ENCODE data around the gene SLC45A3.
"Not testable (repeated sequence)": the region's sequence is repeated elsewhere in the genome, so short reads cannot be mapped to it uniquely, and the experiment has no call there.

The SLC45A3 gene

DNA sequence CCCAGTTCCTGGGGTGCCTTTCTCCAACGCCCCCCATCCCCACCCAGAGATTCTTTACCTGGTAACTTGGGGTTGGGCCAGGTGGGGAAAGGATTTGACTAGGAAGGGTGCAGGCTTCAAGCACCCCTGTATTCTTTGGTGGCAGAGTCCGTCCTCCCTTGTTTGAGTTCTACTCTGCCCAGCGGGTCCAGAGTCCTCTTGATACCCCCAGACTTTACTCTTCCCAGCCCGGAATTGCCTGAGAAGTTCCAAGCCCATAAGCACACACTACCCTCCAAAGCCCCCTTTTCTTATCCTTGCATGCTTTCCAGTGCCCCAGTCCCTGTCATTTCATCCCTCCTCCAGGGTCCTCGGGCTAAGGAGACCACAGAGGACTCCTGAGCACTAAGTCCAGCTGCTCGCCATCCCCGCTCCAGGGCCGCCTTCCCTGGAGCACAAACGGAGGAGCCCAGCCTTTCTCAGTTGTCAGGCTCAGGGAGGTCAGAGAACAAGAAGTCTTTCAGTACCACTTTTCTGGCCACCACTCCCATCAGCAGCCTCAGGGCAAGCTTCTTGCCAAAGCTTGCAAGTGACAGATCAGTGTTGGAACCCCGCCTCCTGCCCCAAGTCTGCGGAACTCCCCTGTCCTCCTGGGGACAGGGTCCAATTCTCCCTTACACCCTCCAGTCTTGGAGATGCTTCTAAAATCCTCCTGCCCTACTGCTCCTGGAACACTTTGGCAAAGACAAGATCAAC, 12.2 kb downstream of the SLC45A3 start:
- no peak for DNase-seq (ENCODE audit: low read depth)

DNA sequence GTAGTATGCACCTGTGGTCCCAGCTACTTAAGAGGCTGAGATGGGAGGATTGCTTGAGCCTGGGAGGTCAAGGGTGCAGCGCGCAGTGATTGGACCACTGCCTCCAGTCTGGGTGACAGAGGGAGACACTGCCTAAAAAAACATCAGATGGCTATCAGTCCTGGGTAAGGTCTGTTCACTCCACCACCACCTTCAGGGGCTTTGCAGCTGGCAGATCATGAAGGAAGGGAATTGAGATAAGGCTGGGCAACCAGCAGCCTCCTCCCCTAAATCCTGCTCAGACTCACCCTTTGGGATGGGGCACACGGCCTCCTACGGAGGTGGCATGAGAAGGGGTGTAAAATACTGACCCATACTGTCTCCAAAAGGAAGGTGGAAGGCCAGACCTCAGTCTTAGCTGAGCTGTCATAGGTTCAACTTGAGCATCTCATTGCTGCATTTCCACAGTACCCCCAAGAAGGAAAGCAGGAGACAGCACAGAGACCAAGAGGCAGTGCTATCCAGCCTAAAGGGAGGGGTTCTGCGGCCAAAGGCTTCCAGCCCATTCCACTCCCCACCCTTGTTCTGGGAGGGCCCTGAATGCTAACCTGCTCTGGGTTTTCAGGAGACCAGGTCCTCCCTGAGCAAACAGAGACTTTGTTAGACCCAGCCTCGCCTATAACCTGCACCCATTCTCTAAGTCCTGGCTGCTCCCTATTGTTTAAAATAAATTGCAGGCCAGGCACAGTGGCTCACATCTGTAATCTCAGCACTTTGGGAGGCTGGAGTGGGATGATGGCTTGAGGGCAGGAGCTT, 13.7 kb downstream of the SLC45A3 start:
- no peak for DNase-seq (ENCODE audit: low read depth)

DNA sequence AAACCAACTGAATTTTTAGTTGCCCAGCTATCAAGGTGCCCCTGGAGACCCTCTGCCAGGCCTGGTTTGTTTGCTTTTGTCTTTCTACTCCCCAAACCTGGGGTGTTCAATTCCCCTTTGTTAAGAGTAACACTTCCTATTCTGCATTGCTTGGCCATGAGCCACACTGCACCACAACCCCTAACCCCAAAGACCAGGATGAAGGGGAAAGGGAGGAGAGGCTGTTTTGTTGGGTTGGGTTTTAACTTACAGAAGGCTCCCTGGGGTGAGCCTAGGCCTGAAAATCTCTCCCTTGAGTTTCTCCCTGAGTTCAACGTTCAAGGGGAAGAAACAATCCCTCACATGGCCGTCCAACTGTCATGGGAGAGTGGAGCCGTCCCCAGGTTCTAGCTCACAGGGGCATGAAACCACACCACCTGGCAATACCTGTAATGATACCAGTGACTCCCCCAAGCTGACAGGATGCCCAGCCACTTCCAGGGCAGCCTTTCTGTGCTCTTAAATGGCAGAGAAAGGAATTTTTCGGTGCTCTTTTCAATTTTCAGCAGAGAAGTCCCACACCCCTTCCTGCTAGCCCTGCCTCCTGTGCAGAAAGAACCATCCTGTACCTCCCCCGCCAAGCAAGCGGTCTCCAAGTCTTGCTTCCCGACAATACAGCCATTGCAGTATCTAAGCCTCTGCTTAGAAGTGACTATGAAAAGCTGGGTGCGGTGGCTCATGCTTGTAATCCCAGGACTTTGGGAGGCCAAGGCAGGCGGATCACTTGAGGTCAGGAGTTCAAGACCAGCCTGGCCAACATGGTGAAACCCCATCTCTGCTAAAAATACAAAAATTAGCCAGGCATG, 14.9 kb downstream of the SLC45A3 start:
- no peak for DNase-seq (ENCODE audit: low read depth)

DNA sequence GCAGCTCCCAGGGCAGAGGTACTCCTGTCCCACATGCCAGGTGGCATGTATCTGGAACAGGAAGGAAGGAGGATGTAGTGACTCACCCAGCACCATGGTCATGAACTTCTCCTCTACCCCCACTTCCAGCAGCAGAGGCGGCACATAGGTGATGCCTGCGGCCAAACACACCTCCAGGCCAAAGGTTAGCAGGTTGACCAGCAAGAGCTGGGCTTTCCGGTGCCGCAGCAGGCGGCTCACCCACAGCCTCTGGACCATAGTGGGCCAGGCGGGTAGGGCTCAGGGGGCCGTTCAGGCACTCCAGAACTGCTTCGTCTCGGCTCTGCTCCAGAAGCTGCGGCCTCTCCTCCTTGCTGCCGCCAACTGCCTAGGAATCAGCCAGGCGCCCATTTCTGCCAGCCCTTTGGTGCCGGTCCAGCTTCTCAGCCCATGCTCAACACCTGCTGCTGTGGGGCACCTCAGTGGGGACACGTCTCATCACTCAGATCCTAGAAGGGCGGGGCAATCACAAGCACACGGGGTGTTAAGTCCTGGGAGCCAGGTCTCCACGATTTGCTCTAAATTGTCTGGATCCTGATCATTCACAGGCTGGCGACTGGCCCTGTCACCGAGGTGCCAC, 15.8 kb downstream of the SLC45A3 start:
- DNase-seq (ENCODE audit: low read depth) = no peak

DNA sequence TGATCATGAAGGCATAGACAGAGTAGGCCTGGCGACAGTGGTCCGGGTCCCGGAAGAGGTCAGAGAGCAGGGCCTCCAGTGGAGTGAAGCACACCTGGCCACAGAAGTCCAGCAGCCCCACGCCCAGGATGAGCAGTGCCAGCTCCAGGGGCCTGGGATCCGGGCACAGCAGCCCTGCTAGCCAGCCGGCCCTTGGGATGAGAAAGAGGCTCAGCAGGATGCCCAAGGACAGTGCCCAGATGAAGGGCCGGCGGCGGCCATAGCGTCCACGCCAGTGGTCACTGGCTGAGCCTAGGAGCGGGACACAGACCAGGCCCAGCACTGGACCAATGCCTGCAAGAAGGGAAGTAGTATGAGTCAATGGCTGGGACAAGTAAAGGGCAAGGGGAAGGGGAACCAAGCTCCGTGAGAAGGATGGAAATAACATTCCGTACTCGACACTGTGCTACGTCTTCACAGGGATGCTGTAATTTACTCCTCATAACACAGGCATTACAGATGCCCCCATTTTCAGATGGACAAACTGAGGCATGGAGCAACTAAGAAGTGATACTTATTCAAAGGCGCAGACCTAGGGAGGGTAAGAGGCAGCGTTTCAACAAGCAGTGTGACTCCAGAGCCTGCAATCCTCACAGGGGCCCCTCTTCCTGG, 16.9 kb downstream of the SLC45A3 start:
- no peak for DNase-seq (ENCODE audit: low read depth)

DNA sequence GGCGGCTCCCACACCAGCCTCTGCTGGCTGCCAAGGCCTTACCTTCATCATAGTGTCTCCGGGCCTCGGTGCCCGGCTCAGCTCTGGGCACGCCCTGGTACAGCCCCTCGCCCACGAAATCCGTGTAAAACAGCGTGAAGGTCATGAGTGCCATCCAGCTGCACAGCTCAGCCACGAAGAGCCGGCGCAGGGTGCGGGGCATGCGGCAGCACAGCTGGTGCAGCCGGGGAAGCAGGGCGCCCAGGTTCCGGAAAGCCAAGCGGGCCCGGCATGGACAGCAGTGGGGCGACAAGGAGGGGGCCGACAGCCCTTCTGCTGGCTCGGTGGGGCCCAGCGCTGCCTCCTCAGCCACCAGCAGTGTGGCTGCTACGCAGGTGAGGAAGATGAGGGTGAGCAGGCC, 17.5 kb downstream of the SLC45A3 start:
- DNase-seq (ENCODE audit: low read depth) = no peak

DNA sequence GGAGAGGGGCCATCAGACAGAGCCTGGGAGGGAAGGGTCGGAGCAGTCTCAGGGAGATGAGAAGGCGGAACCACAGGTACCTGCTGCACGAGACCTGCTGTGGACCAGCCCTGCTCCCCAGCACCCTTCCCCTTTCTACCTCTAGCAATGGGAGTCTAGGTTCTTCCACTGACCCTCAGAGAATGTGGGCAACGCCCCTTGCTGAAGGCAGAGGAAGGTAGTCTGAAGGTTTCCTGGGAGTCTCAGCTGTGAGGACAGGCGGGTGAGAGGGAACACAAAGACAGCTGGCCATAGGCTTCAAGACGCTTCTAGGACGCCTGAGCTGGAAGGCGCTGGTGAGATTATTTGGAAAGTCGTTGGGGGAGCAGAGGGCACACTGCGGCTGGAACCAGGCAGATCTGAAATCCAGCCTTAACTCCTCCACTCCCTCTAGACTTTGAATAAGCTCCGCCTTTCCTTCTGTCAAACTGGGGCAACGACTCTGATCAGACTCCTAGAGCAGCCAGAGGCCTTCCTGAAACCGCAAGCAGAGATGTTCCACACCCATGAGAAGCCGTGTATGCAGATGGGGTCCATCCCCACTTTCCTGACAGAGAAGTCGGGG, 18.1 kb downstream of the SLC45A3 start:
- DNase-seq (ENCODE audit: low read depth) = no peak

DNA sequence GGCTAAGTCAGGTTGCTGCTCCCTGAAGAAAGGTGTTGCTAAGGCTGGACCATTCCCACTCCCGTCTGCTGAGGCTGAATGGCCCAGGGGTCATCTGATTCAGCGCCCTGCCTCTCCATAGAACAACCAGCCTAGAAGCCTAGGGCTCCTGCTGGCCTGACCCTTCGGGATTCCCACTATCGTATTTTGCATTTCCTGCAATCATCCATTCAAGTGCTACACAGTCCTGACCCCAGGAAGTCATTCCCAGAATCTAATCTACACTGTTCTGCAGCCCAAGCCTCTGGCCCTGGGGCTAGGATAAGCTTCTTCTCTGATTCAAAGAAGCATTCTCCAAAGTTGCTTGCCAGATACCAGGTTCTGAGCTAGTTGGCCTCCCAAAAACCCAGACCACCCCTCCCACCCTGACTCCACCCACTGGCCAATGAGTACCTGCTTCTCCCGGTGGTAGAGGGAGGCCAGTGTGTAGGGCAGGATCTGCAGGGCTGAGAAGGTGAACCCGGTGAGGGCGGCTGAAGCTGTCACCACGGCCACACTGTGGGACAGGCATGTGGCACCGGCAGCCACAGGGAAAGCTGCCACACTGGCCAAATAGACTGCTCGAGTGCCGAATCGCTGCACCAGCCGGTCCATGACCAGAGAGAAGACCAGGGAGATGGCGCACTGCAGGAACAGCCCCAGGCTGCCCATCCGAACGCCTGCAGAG, 18.7 kb downstream of the SLC45A3 start:
- no peak for DNase-seq (ENCODE audit: low read depth)

DNA sequence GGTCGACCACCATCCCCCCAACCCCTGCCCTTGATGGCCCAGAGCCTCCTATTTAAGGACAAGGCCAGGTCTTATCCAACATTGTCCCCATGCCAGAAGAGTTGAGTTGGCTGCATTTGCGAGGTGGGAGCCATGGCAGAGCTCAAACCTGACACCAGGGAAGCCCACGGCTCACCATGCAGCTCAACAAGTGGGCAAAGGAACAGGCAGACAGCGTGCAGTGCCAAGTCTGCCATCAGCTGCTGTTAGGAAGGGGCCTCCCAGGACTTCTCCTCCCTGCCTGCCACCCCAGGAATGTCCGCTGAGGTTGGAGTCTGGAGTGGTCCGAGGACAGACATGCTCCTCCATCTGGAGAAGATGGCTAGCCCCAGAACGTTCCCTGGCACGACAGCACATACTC, 19.9 kb downstream of the SLC45A3 start:
- DNase-seq (ENCODE audit: low read depth) = no peak

DNA sequence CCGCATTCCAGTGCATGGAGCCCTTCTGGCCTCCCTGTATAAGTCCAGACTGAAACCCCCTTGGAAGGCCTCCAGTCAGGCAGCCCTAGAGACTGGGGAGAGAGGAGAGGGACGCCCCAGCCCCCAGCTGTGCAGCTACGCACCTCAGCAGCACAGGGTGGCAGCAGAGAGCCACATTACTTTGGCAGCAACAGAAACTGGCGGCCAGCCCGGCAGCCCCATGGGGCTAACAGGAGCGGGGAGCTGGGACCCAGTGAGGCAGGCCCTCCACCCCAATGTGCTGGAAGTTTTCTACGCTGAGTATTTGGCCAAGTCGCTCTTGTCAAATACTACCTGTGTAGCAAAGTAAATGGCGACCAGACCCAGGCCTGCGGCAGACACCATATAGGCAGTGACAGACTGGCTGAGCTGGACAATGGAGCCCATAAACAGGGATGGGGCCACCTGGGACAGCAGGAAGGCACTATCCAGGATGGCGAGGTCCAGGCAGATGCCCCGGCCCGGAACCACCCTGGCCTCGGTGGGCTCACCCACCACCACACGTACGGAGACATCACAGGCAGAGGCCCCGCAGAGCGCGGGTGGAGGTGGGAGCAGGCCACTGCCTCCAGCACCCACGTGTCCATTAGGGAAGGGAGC, 21.2 kb downstream of the SLC45A3 start:
- peak; percentile 54 for DNase-seq (ENCODE audit: low read depth)

DNA sequence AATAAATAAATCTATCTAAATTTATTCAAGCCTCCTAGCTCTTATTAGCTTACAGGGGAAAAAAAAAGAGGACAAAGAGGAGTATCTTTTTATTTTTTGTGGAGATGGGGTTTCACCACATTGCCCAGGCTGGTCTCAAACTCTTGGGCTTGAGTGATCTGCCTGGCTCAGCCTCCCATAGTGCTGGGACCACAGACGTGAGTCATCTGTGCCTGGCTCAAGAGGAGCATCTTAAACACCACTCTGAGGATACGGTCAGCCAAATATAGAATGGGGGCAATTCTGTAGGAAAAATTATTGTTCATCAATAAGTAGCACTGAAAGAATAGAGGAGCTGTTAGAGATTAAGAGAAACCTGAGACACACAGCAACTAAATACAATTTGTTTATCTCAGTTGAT, 24.1 kb downstream of the SLC45A3 start:
- DNase-seq (ENCODE audit: low read depth) = no peak

DNA sequence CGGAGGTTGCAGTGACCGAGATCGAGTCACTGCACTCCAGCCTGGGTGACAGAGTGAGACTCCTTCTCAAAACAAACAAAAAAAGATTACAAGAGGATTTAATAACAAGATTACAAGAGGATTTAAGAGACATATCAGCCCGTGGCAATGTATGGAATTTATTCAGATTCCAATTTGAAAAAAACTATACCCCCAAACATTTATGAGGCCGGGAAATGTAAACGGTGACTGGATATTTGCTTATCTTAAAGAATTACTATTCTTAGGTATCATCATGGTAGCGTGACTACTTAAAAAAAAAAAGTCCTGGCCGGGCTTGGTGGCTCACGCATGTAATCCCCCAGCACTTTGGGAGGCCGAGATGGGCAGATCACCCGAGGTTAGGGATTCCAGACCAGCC, 27.3 kb downstream of the SLC45A3 start:
- DNase-seq (ENCODE audit: low read depth) = no peak

DNA sequence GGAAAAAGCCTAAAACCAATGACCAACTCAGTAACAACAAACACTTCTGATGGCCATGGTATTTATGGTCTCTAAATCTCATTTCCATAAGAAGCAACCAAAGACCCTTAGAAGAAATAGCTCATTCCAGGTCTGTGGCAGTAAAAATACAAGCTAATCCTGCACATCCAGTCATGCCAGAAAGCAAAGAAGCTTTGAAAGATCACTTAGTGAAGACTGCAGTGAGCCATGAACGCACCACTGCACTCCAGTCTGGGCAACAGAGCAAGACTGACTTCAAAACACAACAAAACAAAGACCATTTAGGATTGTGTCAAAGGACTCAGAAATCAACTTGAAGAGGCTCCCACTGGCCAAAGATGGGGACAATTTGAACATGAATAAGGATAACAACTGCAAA, 30.1 kb downstream of the SLC45A3 start:
- DNase-seq (ENCODE audit: low read depth) = no peak

DNA sequence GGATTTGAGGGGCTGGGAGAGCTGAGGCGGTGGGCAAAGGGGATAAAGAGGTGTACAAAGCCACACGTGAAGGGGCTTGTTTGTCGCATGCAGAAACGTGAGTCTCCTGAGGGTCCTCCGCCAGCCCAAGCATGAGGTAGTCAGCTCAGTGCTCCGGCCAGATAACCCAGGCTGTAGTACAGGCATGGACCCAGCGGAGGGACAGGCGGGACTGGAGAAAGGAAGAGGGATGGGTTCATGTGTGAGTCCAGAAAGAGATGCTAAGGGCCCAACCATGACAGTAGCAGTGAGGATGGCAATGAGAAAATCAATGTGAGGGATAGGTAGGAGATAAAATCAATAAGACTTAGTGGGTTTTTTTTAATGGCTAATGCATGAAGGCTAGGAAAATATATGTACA, 34.8 kb downstream of the SLC45A3 start:
- DNase-seq (ENCODE audit: low read depth) = no peak

DNA sequence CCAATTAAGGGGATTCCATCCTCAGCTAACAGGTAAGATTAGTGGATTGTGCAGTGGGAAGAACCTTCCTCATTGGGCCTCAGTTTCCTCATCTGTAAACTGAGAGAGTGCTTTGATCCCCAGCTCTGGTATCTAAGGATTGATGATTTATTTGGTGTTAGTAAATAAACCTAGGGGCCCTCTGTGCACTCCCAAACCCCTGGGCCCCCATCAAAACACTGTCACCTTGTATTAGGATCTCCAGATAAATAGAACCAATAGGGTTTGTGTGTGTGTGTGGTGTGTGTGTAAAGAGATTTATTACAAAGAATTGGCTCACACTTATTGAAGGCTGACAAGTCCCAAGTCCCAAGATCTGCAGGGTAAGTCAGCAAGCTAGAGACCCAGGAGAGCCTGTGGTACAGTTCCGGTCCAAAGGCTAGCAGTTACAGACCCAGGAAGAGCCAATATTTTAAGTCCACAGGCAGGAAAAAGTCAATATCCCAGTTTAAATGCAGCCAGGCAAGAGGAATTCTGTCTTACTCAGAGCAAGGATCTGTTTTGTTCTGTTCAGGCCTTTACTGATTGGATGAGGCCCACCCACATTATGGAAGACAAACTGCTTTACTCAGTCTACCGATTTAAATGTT, 37.5 kb downstream of the SLC45A3 start:
- DNase-seq (ENCODE audit: low read depth) = no peak

DNA sequence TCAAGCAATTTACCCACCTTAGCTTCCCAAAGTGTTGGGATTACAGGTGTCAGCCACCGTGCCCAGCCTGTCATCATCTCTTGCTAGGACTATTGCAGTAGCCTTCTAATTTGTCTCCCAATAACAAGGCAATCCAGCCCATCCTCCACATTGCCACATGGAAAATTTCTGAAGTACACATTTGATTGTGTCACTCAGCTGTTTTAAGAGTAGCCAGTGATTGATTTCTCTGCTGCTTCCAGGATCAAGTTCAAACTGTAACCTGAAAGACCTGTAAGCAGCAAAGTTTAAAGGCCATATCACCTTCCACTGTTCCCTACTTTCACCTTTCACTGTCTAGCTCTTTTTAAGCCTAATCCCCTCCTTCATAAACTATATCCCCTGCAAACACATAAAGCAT, 40.7 kb downstream of the SLC45A3 start:
- DNase-seq (ENCODE audit: low read depth) = no peak

DNA sequence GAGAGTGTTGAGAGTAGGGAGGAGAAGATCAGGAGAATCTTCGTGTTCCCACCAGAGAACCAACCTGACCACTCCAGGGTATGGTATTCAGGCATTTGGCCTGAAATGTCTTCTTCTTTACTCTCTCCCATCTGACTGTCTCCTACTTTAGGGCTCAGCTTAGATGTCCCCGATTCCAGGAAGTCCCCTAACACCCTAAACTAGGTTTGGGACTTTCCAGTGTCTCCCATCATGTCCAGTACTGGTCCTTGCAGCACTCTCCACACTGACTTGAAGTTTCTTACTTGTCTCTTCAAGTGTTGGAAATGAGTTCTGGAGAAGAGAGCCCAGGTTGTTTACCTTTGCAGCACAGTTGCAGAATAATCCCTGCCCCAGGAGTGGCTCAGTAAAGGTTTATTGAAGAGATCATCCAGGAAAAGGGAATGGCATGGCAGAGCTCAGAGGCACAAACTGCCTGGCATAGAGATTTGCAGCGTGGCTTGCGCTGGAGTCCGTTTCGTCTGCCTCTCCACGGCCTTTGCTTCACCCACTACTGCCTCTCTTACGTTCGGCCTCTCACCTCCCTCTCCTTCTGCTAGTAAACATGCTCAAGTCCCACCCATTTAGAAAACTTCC, 42.3 kb downstream of the SLC45A3 start:
- DNase-seq (ENCODE audit: low read depth) = no peak

DNA sequence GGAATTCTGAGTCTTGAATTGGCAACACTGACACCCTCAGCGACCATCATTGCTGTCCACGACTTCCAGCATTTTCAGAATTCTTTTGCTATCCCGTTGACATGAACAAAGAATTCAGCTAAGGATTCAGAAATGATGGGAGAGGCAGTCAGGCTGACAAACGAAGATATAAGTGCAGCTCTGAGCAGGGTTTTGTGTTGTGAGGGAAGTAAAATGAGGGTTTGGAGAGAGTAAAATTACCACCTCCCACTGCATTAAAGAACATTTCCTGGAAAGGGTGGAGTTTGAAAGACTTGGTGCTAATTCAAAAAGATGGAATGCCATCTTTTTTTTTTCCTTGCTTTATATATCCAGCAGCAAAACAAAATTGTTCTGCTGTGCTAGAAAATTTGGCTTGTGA, 43.6 kb downstream of the SLC45A3 start:
- DNase-seq (ENCODE audit: low read depth) = no peak

DNA sequence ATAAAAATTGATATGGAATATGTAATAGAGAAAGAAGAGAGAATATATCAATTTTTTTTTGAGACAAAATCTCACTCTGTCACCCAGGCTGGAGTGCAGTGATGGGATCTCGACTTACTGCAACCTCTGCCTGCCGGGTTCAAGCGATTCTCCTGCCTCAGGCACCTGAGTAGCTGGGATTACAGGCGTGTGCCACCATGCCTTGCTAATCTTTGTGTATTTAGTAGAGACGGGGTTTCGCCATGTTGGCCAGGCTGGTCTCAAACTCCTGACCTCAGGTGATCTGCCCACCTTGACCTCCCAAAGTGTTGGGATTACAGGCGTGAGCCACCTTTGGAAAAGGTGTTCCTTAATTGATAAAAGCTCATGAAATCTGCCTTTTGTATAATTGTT, 44.2 kb downstream of the SLC45A3 start:
- DNase-seq (ENCODE audit: low read depth) = not testable (repeated sequence)
